Measurements from ENCODE around the gene WIPF3. TPM values are rescaled to one million over a fixed set of nuclear protein-coding genes. Genes with fewer than 3 reads are reported as not detected.

WIPF3 gene
- total RNA-seq, 1 experiment from 2014 or later, result 2.0 TPM

DNA sequence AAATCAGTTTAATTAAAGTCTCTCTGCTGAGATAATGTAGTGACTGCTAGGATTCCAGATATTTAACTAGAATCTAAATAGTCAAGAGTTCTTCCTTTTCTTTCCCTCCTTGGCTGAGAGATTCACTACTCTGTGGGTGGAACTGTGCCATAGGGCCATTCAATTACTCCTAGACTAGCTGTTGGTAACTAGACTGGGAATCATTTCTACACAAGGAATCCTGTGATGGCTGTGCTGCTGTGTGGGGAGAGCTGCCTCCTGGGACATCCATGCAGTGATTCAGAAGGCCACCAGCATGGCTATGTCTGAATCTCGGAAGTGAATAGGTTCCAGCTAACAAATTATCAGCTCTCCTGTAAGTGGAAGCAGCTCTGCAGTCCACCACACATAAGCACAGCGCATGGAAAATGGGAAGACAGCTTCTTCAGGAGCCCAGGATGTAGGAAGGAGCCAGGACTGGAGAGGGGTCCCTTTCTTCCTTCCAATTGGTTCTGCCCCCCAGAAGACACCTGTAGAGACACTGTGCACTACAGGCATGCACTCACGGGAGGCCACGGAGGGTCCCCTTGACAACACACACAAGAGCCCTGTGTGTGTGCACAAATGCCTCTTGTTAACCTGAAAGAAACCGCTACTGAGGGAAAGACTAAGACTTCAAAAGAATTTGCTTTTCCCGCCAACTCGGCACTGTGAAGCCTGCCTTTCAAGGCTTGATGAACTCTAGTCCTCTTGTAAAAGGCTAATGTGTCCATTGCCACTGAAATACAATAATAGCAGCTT, 116.8 kb downstream of the WIPF3 start:
- ATAC-seq, result no peak
- no peak for DNase-seq (ENCODE audit: low read depth, low spot score)
- Histone ChIP-seq H3K27me3 (ENCODE audit: control insufficient read depth, insufficient read depth, low read length) (no peaks in the 10 kb centered on the region), H3K36me3 (ENCODE audit: control insufficient read depth, insufficient read depth, low read length) (peaks cover 11% of the 10 kb centered on the region; the same call in 1 of the 2 replicates), H3K4me1 (ENCODE audit: control insufficient read depth, insufficient read depth, low read length) (no peaks in the 10 kb centered on the region), H3K4me3 (ENCODE audit: low read depth in 2 of 2, low read length in 2 of 2) (no peak overlapping the region), H3K9me3 (ENCODE audit: control insufficient read depth, insufficient read depth, low read depth, low read length) (no peaks in the 10 kb centered on the region), H3K27ac (ENCODE audit: low read length) (no peak overlapping the region)
- TF ChIP-seq POLR2AphosphoS5 (IDR thresholded peaks at IDR 0.05; ENCODE audit: low read depth, low read length) (no peak), SIN3A (IDR thresholded peaks at IDR 0.05; ENCODE audit: borderline replicate concordance, insufficient read depth, low read depth, low read length) (no peak), TCF7L2 (IDR thresholded peaks at IDR 0.05; ENCODE audit: low read depth, low read length) (no peak)
- TF ChIP-seq, protein P1, sequence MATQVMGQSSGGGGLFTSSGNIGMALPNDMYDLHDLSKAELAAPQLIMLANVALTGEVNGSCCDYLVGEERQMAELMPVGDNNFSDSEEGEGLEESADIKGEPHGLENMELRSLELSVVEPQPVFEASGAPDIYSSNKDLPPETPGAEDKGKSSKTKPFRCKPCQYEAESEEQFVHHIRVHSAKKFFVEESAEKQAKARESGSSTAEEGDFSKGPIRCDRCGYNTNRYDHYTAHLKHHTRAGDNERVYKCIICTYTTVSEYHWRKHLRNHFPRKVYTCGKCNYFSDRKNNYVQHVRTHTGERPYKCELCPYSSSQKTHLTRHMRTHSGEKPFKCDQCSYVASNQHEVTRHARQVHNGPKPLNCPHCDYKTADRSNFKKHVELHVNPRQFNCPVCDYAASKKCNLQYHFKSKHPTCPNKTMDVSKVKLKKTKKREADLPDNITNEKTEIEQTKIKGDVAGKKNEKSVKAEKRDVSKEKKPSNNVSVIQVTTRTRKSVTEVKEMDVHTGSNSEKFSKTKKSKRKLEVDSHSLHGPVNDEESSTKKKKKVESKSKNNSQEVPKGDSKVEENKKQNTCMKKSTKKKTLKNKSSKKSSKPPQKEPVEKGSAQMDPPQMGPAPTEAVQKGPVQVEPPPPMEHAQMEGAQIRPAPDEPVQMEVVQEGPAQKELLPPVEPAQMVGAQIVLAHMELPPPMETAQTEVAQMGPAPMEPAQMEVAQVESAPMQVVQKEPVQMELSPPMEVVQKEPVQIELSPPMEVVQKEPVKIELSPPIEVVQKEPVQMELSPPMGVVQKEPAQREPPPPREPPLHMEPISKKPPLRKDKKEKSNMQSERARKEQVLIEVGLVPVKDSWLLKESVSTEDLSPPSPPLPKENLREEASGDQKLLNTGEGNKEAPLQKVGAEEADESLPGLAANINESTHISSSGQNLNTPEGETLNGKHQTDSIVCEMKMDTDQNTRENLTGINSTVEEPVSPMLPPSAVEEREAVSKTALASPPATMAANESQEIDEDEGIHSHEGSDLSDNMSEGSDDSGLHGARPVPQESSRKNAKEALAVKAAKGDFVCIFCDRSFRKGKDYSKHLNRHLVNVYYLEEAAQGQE (IDR thresholded peaks at IDR 0.05; ENCODE audit: insufficient read depth in 1 of 2, low read depth in 2 of 2, low read length in 1 of 2), result no peak
- TF ChIP-seq, protein P2, sequence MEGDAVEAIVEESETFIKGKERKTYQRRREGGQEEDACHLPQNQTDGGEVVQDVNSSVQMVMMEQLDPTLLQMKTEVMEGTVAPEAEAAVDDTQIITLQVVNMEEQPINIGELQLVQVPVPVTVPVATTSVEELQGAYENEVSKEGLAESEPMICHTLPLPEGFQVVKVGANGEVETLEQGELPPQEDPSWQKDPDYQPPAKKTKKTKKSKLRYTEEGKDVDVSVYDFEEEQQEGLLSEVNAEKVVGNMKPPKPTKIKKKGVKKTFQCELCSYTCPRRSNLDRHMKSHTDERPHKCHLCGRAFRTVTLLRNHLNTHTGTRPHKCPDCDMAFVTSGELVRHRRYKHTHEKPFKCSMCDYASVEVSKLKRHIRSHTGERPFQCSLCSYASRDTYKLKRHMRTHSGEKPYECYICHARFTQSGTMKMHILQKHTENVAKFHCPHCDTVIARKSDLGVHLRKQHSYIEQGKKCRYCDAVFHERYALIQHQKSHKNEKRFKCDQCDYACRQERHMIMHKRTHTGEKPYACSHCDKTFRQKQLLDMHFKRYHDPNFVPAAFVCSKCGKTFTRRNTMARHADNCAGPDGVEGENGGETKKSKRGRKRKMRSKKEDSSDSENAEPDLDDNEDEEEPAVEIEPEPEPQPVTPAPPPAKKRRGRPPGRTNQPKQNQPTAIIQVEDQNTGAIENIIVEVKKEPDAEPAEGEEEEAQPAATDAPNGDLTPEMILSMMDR (IDR thresholded peaks at IDR 0.05), result no peak
- ChIA-PET CTCF (interaction anchor here (0.6 kb wide), 1 partner anchor 809 kb away, joined by 3 read pairs; no protein-coding TSS in a partner anchor), POLR2A (no interaction called here)
- in situ Hi-C loops (cut with HindIII; ENCODE audit: low pct_unique_long_range_greater_than_20kb, low sequenced_read_pairs) (no loop called here), intact Hi-C loops (cut with micrococcal nuclease; ENCODE audit: unreplicated experiment) (loop anchor here (10.0 kb wide), 1 partner anchor 288 kb away; no protein-coding TSS in a partner anchor)
- no TSS peak for BruUV-seq (replicated peaks)

DNA sequence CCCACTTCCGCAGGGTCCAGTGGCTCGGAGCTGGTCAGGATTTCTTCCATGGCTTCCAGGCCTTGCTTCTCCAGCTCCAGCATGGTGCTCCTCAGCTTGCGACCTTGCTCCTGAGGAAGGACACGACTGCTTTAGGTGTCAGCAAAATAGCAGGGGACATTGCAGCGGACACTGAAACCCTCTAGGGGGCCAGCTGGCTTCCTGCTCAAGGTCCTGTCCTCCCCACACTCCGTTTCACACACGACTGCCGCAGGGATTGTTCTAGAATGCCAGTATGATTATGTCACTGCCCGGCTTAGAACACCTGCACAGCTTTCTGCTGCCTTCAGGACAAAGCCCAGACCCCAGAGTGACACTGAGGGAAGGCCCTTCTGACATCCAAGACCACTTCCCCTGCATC, 117.7 kb downstream of the WIPF3 start:
- Histone ChIP-seq H3K4me1 (ENCODE audit: control insufficient read depth, insufficient read depth, low read length) (no peaks in the 10 kb centered on the region), H3K27ac (ENCODE audit: low read length) (no peak overlapping the region), H3K4me3 (ENCODE audit: low read depth in 2 of 2, low read length in 2 of 2) (no peak overlapping the region), H3K9me3 (ENCODE audit: control insufficient read depth, insufficient read depth, low read depth, low read length) (no peaks in the 10 kb centered on the region), H3K27me3 (ENCODE audit: control insufficient read depth, insufficient read depth, low read length) (no peaks in the 10 kb centered on the region), H3K36me3 (ENCODE audit: control insufficient read depth, insufficient read depth, low read length) (peaks cover 11% of the 10 kb centered on the region; the same call in 1 of the 2 replicates)
- TF ChIP-seq SIN3A (IDR thresholded peaks at IDR 0.05; ENCODE audit: borderline replicate concordance, insufficient read depth, low read depth, low read length), result no peak
- TF ChIP-seq POLR2AphosphoS5 (IDR thresholded peaks at IDR 0.05; ENCODE audit: low read depth, low read length), result no peak
- TF ChIP-seq, protein P2 (IDR thresholded peaks at IDR 0.05), result no peak
- TF ChIP-seq, protein P1 (IDR thresholded peaks at IDR 0.05; ENCODE audit: insufficient read depth in 1 of 2, low read depth in 2 of 2, low read length in 1 of 2), result no peak
- no peak for TF ChIP-seq TCF7L2 (IDR thresholded peaks at IDR 0.05; ENCODE audit: low read depth, low read length)
- DNase-seq (ENCODE audit: low read depth, low spot score), result no peak
- BruUV-seq (replicated peaks), result no TSS peak
- ChIA-PET CTCF (no interaction called here), POLR2A (no interaction called here)
- intact Hi-C loops (cut with micrococcal nuclease; ENCODE audit: unreplicated experiment) (loop anchor here (10.0 kb wide), 1 partner anchor 289 kb away; no protein-coding TSS in a partner anchor), in situ Hi-C loops (cut with HindIII; ENCODE audit: low pct_unique_long_range_greater_than_20kb, low sequenced_read_pairs) (no loop called here)
- no peak for ATAC-seq
